D721Med (cell line): Measurements from ENCODE around the gene PEX3.
"Not testable (repeated sequence)": the region's sequence is repeated elsewhere in the genome, so short reads cannot be mapped to it uniquely, and the experiment has no call there.

Source experiments
- DNase-seq: peaks from one replicate; pipeline ENCODE4 v3.0.0; 2011; ENCODE audit warnings: low spot score; ENCODE audit not compliant: insufficient read length
- FAIRE-seq: peaks from 2 replicates; lab custom pipeline; 2011; peaks lifted over from hg19 to GRCh38; lab: Jason Lieb, UNC
- CTCF ChIP-seq: IDR thresholded peaks from 2 replicates; pipeline ENCODE4 v1.5.1; 2012; ENCODE audit warnings: mild to moderate bottlenecking, control low read depth; ENCODE audit not compliant: insufficient read depth; ENCODE audit errors: missing control alignments

The PEX3 gene

GRCh38 chr6:143429970-143430369, 20.6 kb upstream of the PEX3 start:
- no peak for TF ChIP-seq CTCF
- no peak for DNase-seq
- no peak for FAIRE-seq

GRCh38 chr6:143431226-143431625, 19.4 kb upstream of the PEX3 start:
- FAIRE-seq (no peak), DNase-seq (no peak)
- no peak for TF ChIP-seq CTCF

- TF ChIP-seq CTCF: no peak
- no peak for FAIRE-seq
- no peak for DNase-seq
Observed at GRCh38 chr6:143432588-143432987, 18.0 kb upstream of the PEX3 start.

GRCh38 chr6:143441010-143441409, 9.6 kb upstream of the PEX3 start:
- DNase-seq: no peak
- no peak for FAIRE-seq
- no peak for TF ChIP-seq CTCF

- no peak for TF ChIP-seq CTCF
- DNase-seq (no peak), FAIRE-seq (no peak)
Observed at GRCh38 chr6:143441680-143442545, 8.7 kb upstream of the PEX3 start.

- DNase-seq (no peak), FAIRE-seq (no peak)
- no peak for TF ChIP-seq CTCF
Observed at GRCh38 chr6:143443096-143443495, 7.5 kb upstream of the PEX3 start.

GRCh38 chr6:143447865-143448264, 2.7 kb upstream of the PEX3 start:
- DNase-seq, FAIRE-seq: not testable (repeated sequence)
